HCT116 (cell line): ENCODE measurements around the gene PTGER4. TPM values are rescaled to one million over a fixed set of nuclear protein-coding genes. Genes with fewer than 3 reads are reported as not detected.

ENCODE experiments used
- ATAC-seq: fragments of 200-7000 bp; cut with Tn5 transposase; 2 replicates; pipeline ENCODE4 v1.9.1; 2020; ENCODE audit warnings: mild to moderate bottlenecking, moderate library complexity
- BruUV-seq: library from RNA; stranded (reverse); fragments of 400-500 nt; replicated peaks from 2 replicates; lab custom pipeline; 2021; lab: Mats Ljungman, UMichigan
- CTCF ChIA-PET: fragments of 300-600 bp; sonication (Branson Sonifier 250); formaldehyde crosslinking; loops from one replicate; lab custom pipeline; 2021; ENCODE audit warnings: antibody characterized with exemption; lab: Charles Lee
- POLR2A ChIA-PET: fragments of 300-600, 350-600 bp; sonication (Branson Sonifier 250); formaldehyde crosslinking; loops from one replicate; lab custom pipeline; 2021; ENCODE audit warnings: antibody characterized with exemption; lab: Charles Lee
- RAD21 ChIA-PET, 2 experiments: fragments of 300-600 bp; sonication (Branson Sonifier 250); formaldehyde crosslinking; loops; one replicate each; lab custom pipeline; 2023; ENCODE audit warnings: low total read pairs in 2 of 2; ENCODE audit not compliant: uncharacterized antibody in 2 of 2, unreplicated experiment in 2 of 2, low non-redundant PET in 1 of 2; lab: Charles Lee
- DNase-seq: peaks from one replicate; pipeline ENCODE4 v3.0.0-alpha.2; 2010; ENCODE audit warnings: low read depth, low spot score
- H2AFZ ChIP-seq: fragments of 200-600 bp; shearing (Covaris generic), sonication (generic); 2 replicates; pipeline ENCODE4 v1.6.1; 2017; ENCODE audit warnings: low read depth, mixed run types, mixed read lengths, antibody characterized with exemption, low read length; ENCODE audit not compliant: poor library complexity, severe bottlenecking
- H3K27ac ChIP-seq: 2 replicates; pipeline ENCODE4 v1.5.1; 2012; ENCODE audit warnings: low read depth, low read length
- H3K27me3 ChIP-seq: fragments of 200-600 bp; sonication (generic); 2 replicates; pipeline ENCODE4 v1.6.1; 2016; ENCODE audit warnings: mixed run types, low read length, mixed read lengths; ENCODE audit not compliant: insufficient read depth
- H3K36me3 ChIP-seq, 2 experiments: fragments of 200-500 bp in 1 of 2; fragments of 200-600 bp in 1 of 2; sonication (Bioruptor generic) in 1 of 2; sonication (generic) in 1 of 2; 2 replicates each; pipeline versions ENCODE4 v1.5.1 to v1.6.1; 2014 to 2016; ENCODE audit warnings: low read length in 2 of 2, inconsistent platforms in 1 of 2, mixed read lengths in 1 of 2, mixed run types in 1 of 2; ENCODE audit not compliant: insufficient read depth in 2 of 2, control insufficient read depth in 1 of 2
- H3K4me1 ChIP-seq, 2 experiments: fragments of 200-600 bp in 1 of 2; sonication (generic) in 1 of 2; 2 replicates each; pipeline versions ENCODE4 v1.5.1 to v1.6.1; 2012 to 2017; ENCODE audit warnings: low read length in 2 of 2, inconsistent platforms in 1 of 2, mild to moderate bottlenecking in 1 of 2, mixed read lengths in 1 of 2, mixed run types in 1 of 2, moderate library complexity in 1 of 2; ENCODE audit not compliant: insufficient read depth in 2 of 2, control insufficient read depth in 1 of 2
- H3K4me2 ChIP-seq: fragments of 200-600 bp; sonication (generic); 2 replicates; pipeline ENCODE4 v1.6.1; 2017; ENCODE audit warnings: mixed run types, low read length, mixed read lengths
- H3K4me3 ChIP-seq, 2 experiments: fragments of 200-600 bp in 1 of 2; sonication (generic) in 1 of 2; replicated peaks in 1 of 2; 2 replicates each; pipeline ENCODE4 v1.5.1; 2011 to 2016; ENCODE audit warnings: low read length in 2 of 2, control low read depth in 1 of 2, low read depth in 1 of 2, mild to moderate bottlenecking in 1 of 2, mixed read lengths in 1 of 2, mixed run types in 1 of 2
- H3K79me2 ChIP-seq: fragments of 200-600 bp; sonication (generic); 2 replicates; pipeline ENCODE4 v1.6.1; 2017; ENCODE audit warnings: mild to moderate bottlenecking, mixed run types, low read length, moderate library complexity, mixed read lengths; ENCODE audit not compliant: insufficient read depth
- H3K9ac ChIP-seq: fragments of 200-600 bp; sonication (generic); 2 replicates; pipeline ENCODE4 v1.6.1; 2016; ENCODE audit warnings: low read length, mixed read lengths
- H3K9me2 ChIP-seq: fragments of 200-600 bp; sonication (generic), shearing (Covaris generic); 2 replicates; pipeline ENCODE4 v1.6.1; 2017; ENCODE audit warnings: mixed run types, mild to moderate bottlenecking, moderate library complexity; ENCODE audit not compliant: insufficient read depth
- H3K9me3 ChIP-seq, 2 experiments: fragments of 200-500 bp in 1 of 2; fragments of 200-600 bp in 1 of 2; sonication (Bioruptor generic) in 1 of 2; sonication (generic) in 1 of 2; 2 replicates each; pipeline ENCODE4 v1.6.1; 2014 to 2017; ENCODE audit warnings: low read length in 2 of 2, mixed read lengths in 2 of 2, inconsistent platforms in 1 of 2, low read depth in 1 of 2, mild to moderate bottlenecking in 1 of 2, mixed run types in 1 of 2, moderate library complexity in 1 of 2; ENCODE audit not compliant: control insufficient read depth in 1 of 2, insufficient read depth in 1 of 2
- H4K20me1 ChIP-seq: fragments of 200-600 bp; sonication (generic), shearing (Covaris generic); 2 replicates; pipeline ENCODE4 v1.6.1; 2017; ENCODE audit warnings: mixed run types, mild to moderate bottlenecking, moderate library complexity; ENCODE audit not compliant: insufficient read depth
- ATF3 ChIP-seq: IDR thresholded peaks from 2 replicates; pipeline ENCODE4 v1.6.1; 2012
- CEBPB ChIP-seq: IDR thresholded peaks from 2 replicates; pipeline ENCODE4 v1.6.1; 2012; ENCODE audit warnings: low read depth
- CTCF ChIP-seq, 3 experiments: fragments of 200-600 bp in 1 of 3; sonication (generic) in 1 of 3; IDR thresholded peaks in 2 of 3; conservative IDR thresholded peaks in 1 of 3; 2 replicates each; pipeline ENCODE4 v1.5.1; 2012 to 2017; ENCODE audit warnings: low read depth in 2 of 3, low read length in 2 of 3, antibody characterized with exemption in 1 of 3, borderline replicate concordance in 1 of 3, control low read depth in 1 of 3, mild to moderate bottlenecking in 1 of 3, mixed read lengths in 1 of 3, mixed run types in 1 of 3, moderate library complexity in 1 of 3; ENCODE audit not compliant: insufficient read depth in 1 of 3
- EGR1 ChIP-seq: IDR thresholded peaks from 2 replicates; pipeline ENCODE4 v1.6.1; 2012; ENCODE audit warnings: low read depth
- ELF1 ChIP-seq: IDR thresholded peaks from 2 replicates; pipeline ENCODE4 v1.6.1; 2012; ENCODE audit warnings: low read depth, borderline replicate concordance
- EZH2 ChIP-seq: fragments of 200-600 bp; sonication (generic); IDR thresholded peaks from 2 replicates; pipeline ENCODE4 v1.6.1; 2017; ENCODE audit warnings: antibody characterized with exemption, mixed run types
- EZH2phosphoT487 ChIP-seq: fragments of 200-600 bp; IDR thresholded peaks from 2 replicates; pipeline ENCODE4 v1.6.1; 2018; ENCODE audit warnings: antibody characterized with exemption, borderline replicate concordance
- FOSL1 ChIP-seq: IDR thresholded peaks from 2 replicates; pipeline ENCODE4 v1.6.1; 2012; ENCODE audit warnings: low read depth
- JUND ChIP-seq: IDR thresholded peaks from 2 replicates; pipeline ENCODE4 v1.6.1; 2012
- POLR2A ChIP-seq: IDR thresholded peaks from 2 replicates; pipeline ENCODE4 v1.7.0; 2011; ENCODE audit warnings: borderline replicate concordance; ENCODE audit not compliant: insufficient read depth, insufficient read length; ENCODE audit errors: extremely low read depth
- POLR2AphosphoS5 ChIP-seq: IDR thresholded peaks from 2 replicates; pipeline ENCODE4 v1.6.1; 2011; ENCODE audit warnings: mild to moderate bottlenecking, low read depth, low read length, moderate library complexity
- RAD21 ChIP-seq: IDR thresholded peaks from 2 replicates; pipeline ENCODE4 v1.6.1; 2012; ENCODE audit warnings: low read depth, mild to moderate bottlenecking
- REST ChIP-seq: IDR thresholded peaks from 2 replicates; pipeline ENCODE4 v1.6.1; 2012; ENCODE audit warnings: low read depth
- SIN3A ChIP-seq: IDR thresholded peaks from 2 replicates; pipeline ENCODE4 v1.6.1; 2012; ENCODE audit warnings: low read depth
- TCF7L2 ChIP-seq: IDR thresholded peaks from 2 replicates; pipeline ENCODE4 v1.7.0; 2011; ENCODE audit warnings: borderline replicate concordance, inconsistent platforms; ENCODE audit not compliant: insufficient read depth, insufficient read length; ENCODE audit errors: extremely low read depth
- YY1 ChIP-seq: IDR thresholded peaks from 2 replicates; pipeline ENCODE4 v1.6.1; 2011; ENCODE audit warnings: low read length, low read depth, moderate library complexity, mild to moderate bottlenecking; ENCODE audit not compliant: insufficient replicate concordance; ENCODE audit errors: extremely low read depth
- ZBTB33 ChIP-seq: IDR thresholded peaks from 2 replicates; pipeline ENCODE4 v1.6.1; 2011; ENCODE audit warnings: mild to moderate bottlenecking, low read length, moderate library complexity; ENCODE audit not compliant: insufficient replicate concordance; ENCODE audit errors: extremely low read depth
- ZFX ChIP-seq: fragments of 450-650 bp; IDR thresholded peaks from 2 replicates; pipeline ENCODE4 v1.6.1; 2017
- ZNF274 ChIP-seq: fragments of 200-500 bp; sonication (Bioruptor generic); IDR thresholded peaks from 2 replicates; pipeline ENCODE4 v1.6.1; 2014; ENCODE audit warnings: mild to moderate bottlenecking, low read depth, low read length, inconsistent platforms
- intact Hi-C: fragments of 100-400 bp; cut with micrococcal nuclease; formaldehyde crosslinking; loops from 2 replicates; pipeline ENCODE4 v1.10.0; 2022
- total RNA-seq: library from RNA; stranded (reverse); gene quantifications from one replicate; pipeline ENCODE4 v1.2.1, GENCODE V29; 2021; ENCODE audit not compliant: unreplicated experiment

PTGER4 gene
- total RNA-seq, 1 experiment from 2014 or later, result 3.0 TPM

GRCh38 chr5:40654377-40654991, 25.2 kb upstream of the PTGER4 start:
- CTCF ChIA-PET, result no interaction called here
- POLR2A ChIA-PET, result no interaction called here
- Histone ChIP-seq H3K27me3 (no peaks in the 10 kb centered on the region), H3K9ac (no peak overlapping the region), H4K20me1 (no peaks in the 10 kb centered on the region), H2AFZ (no peak overlapping the region), H3K36me3 (no peaks in the 10 kb centered on the region), H3K9me3 (no peaks in the 10 kb centered on the region), H3K4me2 (no peak overlapping the region), H3K79me2 (no peaks in the 10 kb centered on the region), H3K27ac (no peak overlapping the region), H3K9me2 (no peaks in the 10 kb centered on the region), H3K4me1 (no peaks in the 10 kb centered on the region), H3K4me3 (no peak overlapping the region)
- RAD21 ChIA-PET, result no interaction called here
- intact Hi-C loops, result no loop called here
- DNase-seq, result no peak
- TF ChIP-seq ZNF274 (no peak), RAD21 (no peak), TCF7L2 (no peak), CEBPB (no peak), YY1 (no peak), EZH2 (no peak), ZBTB33 (no peak), ELF1 (no peak), SIN3A (no peak), JUND (no peak), CTCF (IDR thresholded peaks at IDR 0.05 in 2 of 3, conservative IDR thresholded peaks at IDR 0.05 in 1 of 3; ENCODE audit: borderline replicate concordance in 1 of 3, insufficient read depth in 1 of 3, low read depth in 2 of 3, low read length in 2 of 3) (no peak), ZFX (no peak), ATF3 (no peak), EZH2phosphoT487 (no peak), EGR1 (no peak), POLR2A (no peak), FOSL1 (no peak), REST (no peak), POLR2AphosphoS5 (no peak)
- BruUV-seq, result no TSS peak
- ATAC-seq, result no peak
